ENCODE data around the gene SFMBT2. TPM values are rescaled to one million over a fixed set of nuclear protein-coding genes. Genes with fewer than 3 reads are reported as not detected.

SFMBT2 gene
- total RNA-seq, 1 donor from 2014 or later = 7.2 TPM

GRCh38 chr10:7438196-7438986 is 27.6 kb upstream of the SFMBT2 start:
- no peak overlapping the region for H3K4me3 Mint-ChIP-seq
- no peaks in the 10 kb centered on the region for H3K36me3 Mint-ChIP-seq
- DNase-seq (ENCODE audit: extremely low spot score, unreplicated experiment) = no peak
- no peak for TF ChIP-seq CTCF (conservative IDR thresholded peaks at IDR 0.05)
- H3K9me3 Mint-ChIP-seq = no peaks in the 10 kb centered on the region
- peaks cover 8% of the 10 kb centered on the region for H3K4me1 Mint-ChIP-seq (ENCODE audit: unreplicated experiment)
- peaks cover 58% of the 10 kb centered on the region for H3K27me3 Mint-ChIP-seq
- no peak overlapping the region for H3K27ac Mint-ChIP-seq

- no peak for TF ChIP-seq CTCF (conservative IDR thresholded peaks at IDR 0.05)
- H3K36me3 Mint-ChIP-seq = no peaks in the 10 kb centered on the region
- no peak overlapping the region for H3K4me3 Mint-ChIP-seq
- H3K27me3 Mint-ChIP-seq = peaks cover 61% of the 10 kb centered on the region
- no peak for DNase-seq (ENCODE audit: extremely low spot score, unreplicated experiment)
- no peaks in the 10 kb centered on the region for H3K9me3 Mint-ChIP-seq
- no peak overlapping the region for H3K27ac Mint-ChIP-seq
- H3K4me1 Mint-ChIP-seq (ENCODE audit: unreplicated experiment) = peaks cover 14% of the 10 kb centered on the region
Observed at GRCh38 chr10:7436490-7437100, 25.8 kb upstream of the SFMBT2 start.

GRCh38 chr10:7435674-7436073 is 24.8 kb upstream of the SFMBT2 start:
- no peak for DNase-seq (ENCODE audit: extremely low spot score, unreplicated experiment)
- no peak for TF ChIP-seq CTCF (conservative IDR thresholded peaks at IDR 0.05)
- Mint-ChIP-seq H3K27me3 (peaks cover 62% of the 10 kb centered on the region), H3K9me3 (no peaks in the 10 kb centered on the region), H3K4me3 (no peak overlapping the region), H3K4me1 (ENCODE audit: unreplicated experiment) (peaks cover 14% of the 10 kb centered on the region), H3K27ac (no peak overlapping the region), H3K36me3 (no peaks in the 10 kb centered on the region)

- Mint-ChIP-seq H3K9me3 (no peaks in the 10 kb centered on the region), H3K4me1 (ENCODE audit: unreplicated experiment) (peaks cover 14% of the 10 kb centered on the region), H3K27me3 (peaks cover 58% of the 10 kb centered on the region), H3K36me3 (no peaks in the 10 kb centered on the region), H3K4me3 (no peak overlapping the region), H3K27ac (no peak overlapping the region)
- DNase-seq (ENCODE audit: extremely low spot score, unreplicated experiment) = no peak
- TF ChIP-seq CTCF (conservative IDR thresholded peaks at IDR 0.05) = no peak
Observed at GRCh38 chr10:7434378-7434777, 23.5 kb upstream of the SFMBT2 start.

GRCh38 chr10:7433861-7434260 is 23.0 kb upstream of the SFMBT2 start:
- H3K36me3 Mint-ChIP-seq = no peaks in the 10 kb centered on the region
- peak overlapping the region; percentile 29 for H3K4me3 Mint-ChIP-seq
- H3K4me1 Mint-ChIP-seq (ENCODE audit: unreplicated experiment) = peaks cover 14% of the 10 kb centered on the region
- DNase-seq (ENCODE audit: extremely low spot score, unreplicated experiment) = no peak
- peaks cover 60% of the 10 kb centered on the region for H3K27me3 Mint-ChIP-seq
- no peaks in the 10 kb centered on the region for H3K9me3 Mint-ChIP-seq
- no peak overlapping the region for H3K27ac Mint-ChIP-seq
- TF ChIP-seq CTCF (conservative IDR thresholded peaks at IDR 0.05) = no peak
